ENCODE measurements around the gene AGBL4. TPM values are rescaled to one million over a fixed set of nuclear protein-coding genes. Genes with fewer than 3 reads are reported as not detected.
"Not testable (repeated sequence)": the region's sequence is repeated elsewhere in the genome, so short reads cannot be mapped to it uniquely, and the experiment has no call there.

AGBL4 gene
- total RNA-seq, 1 experiment from 2014 or later = 0.33 TPM

GRCh38 chr1:49817681-49818080, 206.1 kb downstream of the AGBL4 start:
- Histone ChIP-seq H3K4me3 (ENCODE audit: low read length) (no peak overlapping the region), H3K9me2 (replicated peaks; ENCODE audit: low read length) (no peaks in the 10 kb centered on the region), H3K27ac (ENCODE audit: low read length) (no peak overlapping the region), H3K79me2 (ENCODE audit: low read length) (no peaks in the 10 kb centered on the region), H3K9me3 (ENCODE audit: low read length) (no peaks in the 10 kb centered on the region), H3F3A (ENCODE audit: low read length, unreplicated experiment) (no peaks in the 10 kb centered on the region), H3K36me3 (ENCODE audit: low read depth, low read length) (no peaks in the 10 kb centered on the region), H3K27me3 (ENCODE audit: low read length) (no peaks in the 10 kb centered on the region), H3K4me1 (ENCODE audit: insufficient read depth, low read length) (no peaks in the 10 kb centered on the region), H3K4me2 (ENCODE audit: low read length) (no peak overlapping the region), H3K9ac (ENCODE audit: low read length) (no peak overlapping the region), H4K20me1 (ENCODE audit: low read length) (no peaks in the 10 kb centered on the region), H2AFZ (ENCODE audit: low read length) (no peak overlapping the region)
- TF ChIP-seq EZH2 (IDR thresholded peaks at IDR 0.05; ENCODE audit: low read length, unreplicated experiment) = no peak
- DNase-seq (no peak), ATAC-seq (no peak)
- ChIA-PET CTCF (no interaction called here), POLR2A (ENCODE audit: unreplicated experiment) (no interaction called here)
- no TSS peak for BruUV-seq (replicated peaks)
- intact Hi-C loops (cut with micrococcal nuclease) = no loop called here

DNA sequence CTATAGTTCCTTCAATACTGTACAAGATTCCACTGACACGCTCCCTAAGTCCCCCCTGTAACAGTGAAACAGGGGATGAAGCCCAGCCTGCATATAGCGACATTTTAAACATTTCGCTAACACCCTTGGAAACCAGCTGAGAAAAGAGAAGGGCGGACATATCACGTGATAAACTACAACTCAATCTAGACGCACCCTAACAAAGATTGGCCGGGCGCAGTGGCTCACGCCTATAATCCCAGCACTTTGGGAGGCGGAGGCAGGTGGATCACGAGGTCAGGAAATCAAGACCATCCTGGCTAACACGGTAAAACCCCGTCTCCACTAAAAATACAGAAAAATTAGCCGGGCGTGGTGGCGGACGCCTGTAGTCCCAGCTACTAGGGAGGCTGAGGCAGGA, 236.7 kb downstream of the AGBL4 start:
- POLR2A ChIA-PET (ENCODE audit: unreplicated experiment); H3K27ac ChIP-seq (ENCODE audit: low read length); CTCF ChIA-PET; H3K4me2 ChIP-seq (ENCODE audit: low read length); H3K4me1 ChIP-seq (ENCODE audit: insufficient read depth, low read length); ATAC-seq; H3K9ac ChIP-seq (ENCODE audit: low read length); H4K20me1 ChIP-seq (ENCODE audit: low read length); H3K79me2 ChIP-seq (ENCODE audit: low read length); H3K9me2 ChIP-seq (replicated peaks; ENCODE audit: low read length); H3K4me3 ChIP-seq (ENCODE audit: low read length); H3K36me3 ChIP-seq (ENCODE audit: low read depth, low read length); intact Hi-C loops (cut with micrococcal nuclease); BruUV-seq (replicated peaks); H3K27me3 ChIP-seq (ENCODE audit: low read length); H2AFZ ChIP-seq (ENCODE audit: low read length); H3K9me3 ChIP-seq (ENCODE audit: low read length); DNase-seq; H3F3A ChIP-seq (ENCODE audit: low read length, unreplicated experiment): not testable (repeated sequence)

- H3K79me2 ChIP-seq (ENCODE audit: low read length) = no peaks in the 10 kb centered on the region
- no peaks in the 10 kb centered on the region for H3K9me3 ChIP-seq (ENCODE audit: low read length)
- no peaks in the 10 kb centered on the region for H4K20me1 ChIP-seq (ENCODE audit: low read length)
- ChIA-PET CTCF (interaction anchor here (0.7 kb wide), 2 partner anchors 333 to 1143 kb away, joined by 3 to 4 read pairs; no protein-coding TSS in a partner anchor), POLR2A (ENCODE audit: unreplicated experiment) (no interaction called here)
- peaks cover 7% of the 10 kb centered on the region; the same call in 1 of the 2 replicates for H3K4me1 ChIP-seq (ENCODE audit: insufficient read depth, low read length)
- no peaks in the 10 kb centered on the region for H3K36me3 ChIP-seq (ENCODE audit: low read depth, low read length)
- intact Hi-C loops (cut with micrococcal nuclease) = no loop called here
- TF ChIP-seq EZH2 (IDR thresholded peaks at IDR 0.05; ENCODE audit: low read length, unreplicated experiment) = no peak
- TF ChIP-seq CTCF (conservative IDR thresholded peaks at IDR 0.05; ENCODE audit: low read depth, low read length) = peak; percentile 66
- no TSS peak for BruUV-seq (replicated peaks)
- peak overlapping the region; percentile 48 for H2AFZ ChIP-seq (ENCODE audit: low read length)
- peak; percentile 46; the same call in 1 of the 2 replicates for ATAC-seq
- H3K9me2 ChIP-seq (replicated peaks; ENCODE audit: low read length) = no peaks in the 10 kb centered on the region
- no peak overlapping the region for H3K9ac ChIP-seq (ENCODE audit: low read length)
- no peaks in the 10 kb centered on the region for H3F3A ChIP-seq (ENCODE audit: low read length, unreplicated experiment)
- peak; percentile 56 for DNase-seq
- no peak overlapping the region for H3K27ac ChIP-seq (ENCODE audit: low read length)
- 0 out of 2 replicates have a peak overlapping the region, but pooled peaks have one; percentile 3 for H3K4me2 ChIP-seq (ENCODE audit: low read length)
- no peaks in the 10 kb centered on the region for H3K27me3 ChIP-seq (ENCODE audit: low read length)
- no peak overlapping the region for H3K4me3 ChIP-seq (ENCODE audit: low read length)
These were observed 258.7 kb downstream of the AGBL4 start for GRCh38 chr1:49765034-49765433.

DNA sequence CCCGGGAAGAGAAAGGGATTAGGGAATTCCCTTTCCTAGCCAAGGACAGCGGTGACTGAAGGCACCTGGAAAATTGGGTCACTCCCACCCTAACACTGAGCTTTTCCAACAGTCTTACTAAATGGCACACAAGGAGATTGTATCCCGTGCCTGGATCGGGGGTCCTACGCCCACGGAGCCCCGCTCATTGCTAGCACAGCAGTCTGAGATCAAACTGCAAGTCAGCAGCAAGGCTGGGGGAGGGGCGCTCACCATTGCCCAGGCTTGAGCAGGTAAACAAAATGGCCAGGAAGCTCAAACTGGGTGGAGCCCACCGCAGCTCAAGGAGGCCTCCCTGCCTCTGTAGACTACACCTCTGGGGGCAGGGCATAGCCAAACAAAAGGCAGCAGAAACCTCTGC, 285.6 kb downstream of the AGBL4 start:
- H2AFZ ChIP-seq (ENCODE audit: low read length); H3K4me3 ChIP-seq (ENCODE audit: low read length); intact Hi-C loops (cut with micrococcal nuclease); H3K79me2 ChIP-seq (ENCODE audit: low read length); H3K4me1 ChIP-seq (ENCODE audit: insufficient read depth, low read length); H3K9me2 ChIP-seq (replicated peaks; ENCODE audit: low read length); H3F3A ChIP-seq (ENCODE audit: low read length, unreplicated experiment); H3K36me3 ChIP-seq (ENCODE audit: low read depth, low read length); H3K27me3 ChIP-seq (ENCODE audit: low read length); ATAC-seq; H3K9ac ChIP-seq (ENCODE audit: low read length); H3K9me3 ChIP-seq (ENCODE audit: low read length); H3K4me2 ChIP-seq (ENCODE audit: low read length); H4K20me1 ChIP-seq (ENCODE audit: low read length); POLR2A ChIA-PET (ENCODE audit: unreplicated experiment); BruUV-seq (replicated peaks); DNase-seq; H3K27ac ChIP-seq (ENCODE audit: low read length); CTCF ChIA-PET: not testable (repeated sequence)
